Heart left ventricle (tissue), 13 donors: ENCODE measurements around the gene OGFR.

ENCODE experiments used
- CTCF ChIP-seq, 12 donors: fragments of 200-600 bp; sonication (generic) in 4 of 12; IDR thresholded peaks; one replicate each; pipeline versions ENCODE4 v1.5.0 to v1.8.0; 2018 to 2022; ENCODE audit warnings: antibody characterized with exemption in 12 of 12, mild to moderate bottlenecking in 5 of 12
- POLR2A ChIP-seq, 2 donors: fragments of 450-650 bp; IDR thresholded peaks; one replicate each; pipeline ENCODE4 v1.6.1; 2017; ENCODE audit warnings: antibody characterized with exemption in 2 of 2, mild to moderate bottlenecking in 2 of 2, moderate library complexity in 2 of 2
- donor health status: ischemic (EF 13 %, LVEDD 7.1; RV severe dilation, severe dysfunction).
- donor health status: DM: no; HTN: yes; CAD: no.
- donor health status: DM: no; HTN: no; CAD: no.
- donor health status: ischemic (EF 25% LVEDD 6.9; RV normal size, moderate dysfunction).
- donor health status: ischemic (EF 25% LVEDD 5.7; RV mildly dilated, moderate dysfunction).
- donor health status: ischemic (EF 35%, LVEDD 5.7; RV mildly dilated, moderate dysfunction).
- donor health status: nonischemic (EF 11% LVEDD 7.7; RV severe dilation, severe dysfunction).
- donor health status: DM: yes; HTN: yes; CAD: no.
- donor health status: PGD.
- donor health status: ischemic (EF 29% LVEDD 5.4; RV normal size, mild dysfunction).
- donor health status: nonischemic (EF 23%, LVEDD 6.1; RV moderate dilation, normal function).

- TF ChIP-seq CTCF (IDR thresholded peaks at IDR 0.05) (no peak), POLR2A (IDR thresholded peaks at IDR 0.05) (no peak)
Measured at GRCh38 chr20:62814060-62814708, 9.5 kb downstream of the OGFR start.
